Transverse colon (tissue), 4 donors: ENCODE results near the gene GARS1. TPM values are rescaled to one million over a fixed set of nuclear protein-coding genes. Genes with fewer than 3 reads are reported as not detected.

Experiments used
- DNase-seq: peaks from one replicate; pipeline ENCODE4 v3.0.0-alpha.2; 2019
- H3K27ac ChIP-seq, 4 donors: fragments of 200-600 bp; sonication (generic); 2 replicates each; pipeline ENCODE4 v1.5.1; 2016 to 2018; ENCODE audit warnings: inconsistent platforms in 4 of 4
- H3K27me3 ChIP-seq: fragments of 200-600 bp; sonication (generic); 2 replicates; pipeline ENCODE4 v1.5.1; 2017; ENCODE audit warnings: inconsistent platforms
- H3K36me3 ChIP-seq, 4 donors: fragments of 200-600 bp; sonication (generic); 2 replicates each; pipeline ENCODE4 v1.5.1; 2017 to 2019; ENCODE audit warnings: inconsistent platforms in 4 of 4
- H3K4me1 ChIP-seq, 4 donors: fragments of 200-600 bp; sonication (generic); 2 replicates each; pipeline ENCODE4 v1.5.1; 2017 to 2020; ENCODE audit warnings: inconsistent platforms in 4 of 4
- H3K4me3 ChIP-seq, 4 donors: fragments of 200-600 bp; sonication (generic); 1 replicate in 1 of 4; 2 replicates in 3 of 4; pipeline versions ENCODE4 v1.5.1 to v1.6.1; 2017 to 2019; ENCODE audit warnings: inconsistent platforms in 4 of 4
- H3K9me3 ChIP-seq, 2 donors: fragments of 200-600 bp; sonication (generic); 2 replicates each; pipeline ENCODE4 v1.5.1; 2017 to 2019; ENCODE audit warnings: inconsistent platforms in 2 of 2
- CTCF ChIP-seq, 5 experiments: fragments of 200-600 bp in 3 of 5; fragments of 450-650 bp in 2 of 5; sonication (generic) in 3 of 5; IDR thresholded peaks; 1 replicate in 2 of 5; 2 replicates in 3 of 5; pipeline ENCODE4 v1.5.1; 2016 to 2017; ENCODE audit warnings: antibody characterized with exemption in 5 of 5, inconsistent platforms in 3 of 5, mild to moderate bottlenecking in 2 of 5, moderate library complexity in 1 of 5
- EP300 ChIP-seq: sonication (generic); formaldehyde crosslinking; IDR thresholded peaks from one replicate; pipeline ENCODE4 v1.6.1; 2017; ENCODE audit warnings: antibody characterized with exemption, low read depth
- POLR2A ChIP-seq: fragments of 450-650 bp; IDR thresholded peaks from one replicate; pipeline ENCODE4 v1.6.1; 2016; ENCODE audit warnings: antibody characterized with exemption, mild to moderate bottlenecking, moderate library complexity
- POLR2AphosphoS5 ChIP-seq, 3 donors: sonication (generic); formaldehyde crosslinking; IDR thresholded peaks; one replicate each; pipeline ENCODE4 v1.6.1; 2016; ENCODE audit warnings: antibody characterized with exemption in 3 of 3
- WGBS, 2 donors: methylation state at CpG; one replicate each; pipeline ENCODE4 v1.1.5; 2018; ENCODE audit warnings: low coverage in 1 of 2; 5-methylcytosine and 5-hydroxymethylcytosine counted together
- in situ Hi-C, 4 donors: fragments of 200-750 bp; cut with MboI; loops; one replicate each; pipeline versions ENCODE4 v1.15.0 to v1.15.1; 2017; ENCODE audit warnings: low sequenced_read_pairs in 3 of 4, low pct_ligation_motif_present in 1 of 4, low pct_unique_long_range_greater_than_20kb in 1 of 4
- intact Hi-C: fragments of 100-400 bp; cut with DNase I; formaldehyde crosslinking; loops from one replicate; pipeline ENCODE4 v1.15.1; 2023; ENCODE audit warnings: low total_unique reads
- total RNA-seq, 4 donors: library from RNA; depleted of rRNA; stranded (reverse); fragments of >200 nt; gene quantifications; one replicate each; pipeline ENCODE4 v1.1.0, GENCODE V29; 2016

GARS1 gene
- total RNA-seq, 4 donors from 2014 or later, result 20.6 to 69.4 (median 34.5) TPM

DNA sequence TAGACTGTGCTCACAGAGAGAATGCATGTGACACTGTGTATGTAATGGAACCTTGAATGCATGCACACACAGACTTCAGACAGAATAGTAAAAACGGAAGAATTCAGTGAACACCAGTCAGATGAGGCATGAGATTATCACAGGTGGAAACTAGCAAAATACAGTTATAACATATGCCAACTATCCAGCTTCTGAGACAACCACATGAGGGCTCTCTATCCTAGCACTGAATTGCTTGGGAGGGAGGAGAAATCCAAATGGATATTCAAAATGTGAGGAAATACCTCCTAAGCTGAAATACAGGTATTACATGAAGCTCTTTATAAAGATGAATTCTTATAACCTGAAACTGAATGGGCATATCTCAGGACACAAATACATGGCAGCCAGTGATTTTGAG, 30.6 kb downstream of the GARS1 start:
- no peak overlapping the region for H3K4me3 ChIP-seq
- intact Hi-C loops (no loop called here), in situ Hi-C loops (no loop called here)
- no peaks in the 10 kb centered on the region for H3K27me3 ChIP-seq
- WGBS, 2 donors, result 71 to 88% methylated on average over 1 of the region's 1 CpG
- peaks cover 0 to 76% (median 33%) of the 10 kb centered on the region in 4 donors for H3K36me3 ChIP-seq
- H3K27ac ChIP-seq, result no peak overlapping the region
- TF ChIP-seq EP300 (no peak), POLR2A (no peak), CTCF (IDR thresholded peaks at IDR 0.05) (no peak), POLR2AphosphoS5 (IDR thresholded peaks at IDR 0.05) (no peak)
- H3K9me3 ChIP-seq, result no peaks in the 10 kb centered on the region
- DNase-seq, result no peak
- no peaks in the 10 kb centered on the region for H3K4me1 ChIP-seq

DNA sequence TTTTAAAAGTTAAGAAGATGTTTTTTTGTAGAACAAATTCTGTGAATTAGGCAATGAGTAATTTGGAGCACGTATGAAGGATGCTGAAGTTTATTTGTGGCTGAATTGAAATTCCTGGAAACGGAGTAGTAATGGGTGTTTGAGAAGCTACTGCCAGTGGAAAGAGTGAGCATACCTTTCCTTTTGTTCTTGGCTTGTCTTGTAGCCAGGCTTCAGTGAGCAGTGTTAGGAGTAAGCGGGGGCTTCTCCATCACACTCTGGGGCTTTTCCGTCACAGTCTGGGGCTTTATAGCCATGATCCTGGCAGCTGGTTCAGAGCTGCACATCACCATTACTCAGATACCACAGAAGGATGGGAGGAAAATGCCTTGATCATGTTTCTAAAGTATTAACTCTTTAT, 32.3 kb downstream of the GARS1 start:
- 89 to 94% methylated on average over 2 to 4 of the region's 4 CpGs for WGBS, 2 donors
- in situ Hi-C loops, result no loop called here
- H3K9me3 ChIP-seq, result no peaks in the 10 kb centered on the region

DNA sequence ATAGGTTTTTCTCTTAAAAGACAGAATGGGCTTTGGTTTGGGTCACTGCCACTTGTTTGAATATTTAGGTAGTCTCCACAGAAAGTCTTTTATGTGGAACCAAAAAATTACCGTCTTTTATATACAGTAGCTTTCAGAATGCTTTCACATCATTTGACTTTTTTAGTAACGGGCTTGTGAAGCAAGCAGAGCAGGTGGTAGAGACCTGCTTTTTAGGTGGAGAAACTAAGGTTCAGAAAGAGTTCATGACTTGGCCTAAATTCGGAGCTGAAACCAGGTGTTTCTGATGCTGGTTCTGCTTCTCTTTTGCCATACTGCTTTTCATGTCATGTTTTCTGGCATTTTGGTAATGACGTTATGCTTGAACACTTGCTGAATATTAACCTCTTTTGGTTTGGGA, 36.3 kb downstream of the GARS1 start:
- Histone ChIP-seq H3K36me3 (peaks cover 0 to 85% (median 34%) of the 10 kb centered on the region in 4 donors), H3K27me3 (no peaks in the 10 kb centered on the region), H3K27ac (no peak overlapping the region), H3K4me1 (no peaks in the 10 kb centered on the region), H3K9me3 (no peaks in the 10 kb centered on the region), H3K4me3 (no peak overlapping the region)
- intact Hi-C loops, result no loop called here
- in situ Hi-C loops, result no loop called here
- DNase-seq, result no peak
- no peak for TF ChIP-seq CTCF (IDR thresholded peaks at IDR 0.05)
- no peak for TF ChIP-seq EP300
- TF ChIP-seq POLR2A, result no peak
- no peak for TF ChIP-seq POLR2AphosphoS5 (IDR thresholded peaks at IDR 0.05)
- WGBS, 2 donors, result 87 to 90% methylated on average over 4 of the region's 4 CpGs

More for the DNA sequence above, 32.3 kb downstream of the GARS1 start:
- TF ChIP-seq EP300 (no peak), POLR2AphosphoS5 (IDR thresholded peaks at IDR 0.05) (no peak), CTCF (IDR thresholded peaks at IDR 0.05) (no peak), POLR2A (no peak)
- H3K4me3 ChIP-seq, result no peak overlapping the region
- H3K36me3 ChIP-seq, result peaks cover 0 to 83% (median 36%) of the 10 kb centered on the region in 4 donors
- no peak for DNase-seq
- no peak overlapping the region for H3K27ac ChIP-seq
- intact Hi-C loops, result no loop called here
- H3K4me1 ChIP-seq, result no peaks in the 10 kb centered on the region
- no peaks in the 10 kb centered on the region for H3K27me3 ChIP-seq

GRCh38 chr7:30633223-30633622, 38.5 kb downstream of the GARS1 start:
- intact Hi-C loops, result no loop called here
- Histone ChIP-seq H3K27me3 (no peaks in the 10 kb centered on the region), H3K36me3 (peaks cover 0 to 66% (median 29%) of the 10 kb centered on the region in 4 donors), H3K27ac (no peak overlapping the region), H3K9me3 (no peaks in the 10 kb centered on the region), H3K4me3 (no peak overlapping the region), H3K4me1 (no peaks in the 10 kb centered on the region)
- TF ChIP-seq POLR2AphosphoS5 (IDR thresholded peaks at IDR 0.05), result no peak
- TF ChIP-seq CTCF (IDR thresholded peaks at IDR 0.05), result no peak
- no peak for TF ChIP-seq POLR2A
- no peak for TF ChIP-seq EP300
- no peak for DNase-seq
- 86% methylated on average over 3 of the region's 3 CpGs; no CpG with 5 or more reads in 1 of the 2 donors for WGBS, 2 donors
- in situ Hi-C loops, result no loop called here
